HepG2 (cell line): ENCODE measurements around the gene PLD3. TPM values are rescaled to one million over a fixed set of nuclear protein-coding genes. Genes with fewer than 3 reads are reported as not detected.

Experiments
- ATAC-seq: fragments of 200-7000 bp; cut with Tn5 transposase; 3 replicates; pipeline ENCODE4 v1.9.1; 2020; ENCODE audit warnings: mild to moderate bottlenecking, moderate library complexity
- BruUV-seq: library from RNA; stranded (reverse); fragments of 400-500 nt; replicated peaks from 2 replicates; lab custom pipeline; 2021; lab: Mats Ljungman, UMichigan
- CTCF ChIA-PET: fragments of 300-600 bp; formaldehyde crosslinking; extraction: SDS; loops from one replicate; lab custom pipeline; 2021; ENCODE audit warnings: low total read pairs, inconsistent platforms, low intra/inter-chr PET ratio; lab: Yijun Ruan, JAX
- POLR2A ChIA-PET: fragments of 350-600 bp; sonication (Branson Sonifier 250); formaldehyde crosslinking; loops from one replicate; lab custom pipeline; 2020; ENCODE audit warnings: antibody characterized with exemption, inconsistent platforms; lab: Yijun Ruan, JAX
- DNase-seq: peaks from one replicate; pipeline ENCODE4 v3.0.0-alpha.2; 2015; ENCODE audit warnings: low spot score
- FAIRE-seq: peaks from 3 replicates; lab custom pipeline; 2011; peaks lifted over from hg19 to GRCh38; lab: Jason Lieb, UNC
- H2AFZ ChIP-seq: one replicate; pipeline ENCODE4 v1.6.1; 2011; ENCODE audit warnings: low read length, inconsistent platforms
- H3K27ac ChIP-seq: fragments of 300-600 bp; 3 replicates; pipeline ENCODE4 v1.8.0; 2011; ENCODE audit warnings: mixed run types, mild to moderate bottlenecking, mixed read lengths, low read length, inconsistent platforms; ENCODE audit not compliant: insufficient read depth; ENCODE audit errors: extremely low read length
- H3K27me3 ChIP-seq, 2 experiments: fragments of 200-600 bp in 1 of 2; 2 replicates in 1 of 2; 3 replicates in 1 of 2; pipeline versions ENCODE4 v1.6.0 to v1.8.0; 2011; ENCODE audit warnings: low read length in 2 of 2, mild to moderate bottlenecking in 2 of 2, moderate library complexity in 2 of 2, inconsistent platforms in 1 of 2; ENCODE audit not compliant: insufficient read depth in 2 of 2, control insufficient read depth in 1 of 2
- H3K36me3 ChIP-seq, 2 experiments: fragments of 200-600 bp in 1 of 2; replicated peaks in 1 of 2; 2 replicates in 1 of 2; 3 replicates in 1 of 2; pipeline versions ENCODE4 v1.5.1 to v1.8.0; 2011; ENCODE audit warnings: low read length in 2 of 2, inconsistent platforms in 1 of 2; ENCODE audit not compliant: insufficient read depth in 2 of 2, control insufficient read depth in 1 of 2
- H3K4me1 ChIP-seq: 2 replicates; pipeline ENCODE4 v1.5.1; 2012; ENCODE audit warnings: low read length, inconsistent platforms; ENCODE audit not compliant: insufficient read depth
- H3K4me2 ChIP-seq: 2 replicates; pipeline ENCODE4 v1.6.0; 2011; ENCODE audit warnings: low read depth, low read length, inconsistent platforms
- H3K4me3 ChIP-seq, 3 experiments: fragments of 200-600 bp in 1 of 3; sonication (generic), shearing (Covaris generic) in 1 of 3; replicated peaks in 1 of 3; 2 replicates each; pipeline ENCODE4 v1.5.1; 2011 to 2016; ENCODE audit warnings: low read length in 3 of 3, inconsistent platforms in 2 of 3, low read depth in 2 of 3, mild to moderate bottlenecking in 2 of 3, control low read depth in 1 of 3, mixed read lengths in 1 of 3; ENCODE audit not compliant: insufficient read depth in 1 of 3
- H3K79me2 ChIP-seq: one replicate; pipeline ENCODE4 v1.6.1; 2011; ENCODE audit warnings: low read length, inconsistent platforms; ENCODE audit not compliant: insufficient read depth
- H3K9ac ChIP-seq: 2 replicates; pipeline ENCODE4 v1.6.0; 2011; ENCODE audit warnings: mild to moderate bottlenecking, low read depth, low read length, inconsistent platforms; ENCODE audit not compliant: insufficient read depth
- H3K9me3 ChIP-seq: 2 replicates; pipeline ENCODE4 v1.5.1; 2012; ENCODE audit warnings: mild to moderate bottlenecking, low read length
- H4K20me1 ChIP-seq: 2 replicates; pipeline ENCODE4 v1.6.0; 2011; ENCODE audit warnings: inconsistent platforms, mild to moderate bottlenecking, low read length, moderate library complexity; ENCODE audit not compliant: insufficient read depth
- EEA1 ChIP-seq: sonication (generic); formaldehyde crosslinking; IDR thresholded peaks from 2 replicates; pipeline ENCODE4 v1.5.1; 2020; ENCODE audit warnings: mild to moderate bottlenecking, missing genetic modification reagents, borderline replicate concordance
- FOXA3 ChIP-seq: IDR thresholded peaks from 2 replicates; pipeline ENCODE4 v1.6.1; 2016; ENCODE audit warnings: missing genetic modification reagents, missing compliant biosample characterization
- FOXK2 ChIP-seq: fragments of 450-650 bp; IDR thresholded peaks from 2 replicates; pipeline ENCODE4 v1.6.1; 2016
- FOXP1 ChIP-seq, 2 experiments: fragments of 450-650 bp in 1 of 2; IDR thresholded peaks; 2 replicates each; pipeline ENCODE4 v1.6.1; 2017 to 2018; ENCODE audit warnings: antibody characterized with exemption in 1 of 2
- KDM2A ChIP-seq: sonication (generic); formaldehyde crosslinking; IDR thresholded peaks from 2 replicates; pipeline ENCODE4 v1.4.0; 2020; ENCODE audit warnings: low read depth, missing genetic modification reagents, borderline replicate concordance
- MYNN ChIP-seq: sonication (generic); formaldehyde crosslinking; IDR thresholded peaks from 2 replicates; pipeline ENCODE4 v1.4.0; 2020; ENCODE audit warnings: mild to moderate bottlenecking, low read depth, missing genetic modification reagents
- PTBP1 ChIP-seq: fragments of 200-400 bp; formaldehyde crosslinking; IDR thresholded peaks from 2 replicates; pipeline ENCODE4 v1.6.1; 2018; ENCODE audit warnings: low read length, low read depth; ENCODE audit not compliant: poor library complexity, severe bottlenecking
- RFX3 ChIP-seq: IDR thresholded peaks from 2 replicates; pipeline ENCODE4 v1.6.1; 2016; ENCODE audit warnings: missing biosample characterization, missing genetic modification reagents
- RFX5 ChIP-seq: IDR thresholded peaks from 2 replicates; pipeline ENCODE4 v1.6.1; 2011; ENCODE audit warnings: low read depth, low read length, improper control_type of control experiment
- SOX5 ChIP-seq: IDR thresholded peaks from 2 replicates; pipeline ENCODE4 v1.6.1; 2016; ENCODE audit warnings: borderline replicate concordance
- ZFP41 ChIP-seq: sonication (generic); formaldehyde crosslinking; IDR thresholded peaks from 2 replicates; pipeline ENCODE4 v1.4.0; 2020; ENCODE audit warnings: mild to moderate bottlenecking, missing genetic modification reagents, borderline replicate concordance
- ZNF138 ChIP-seq: sonication (generic); formaldehyde crosslinking; IDR thresholded peaks from 2 replicates; pipeline ENCODE4 v1.5.0; 2020; ENCODE audit warnings: mild to moderate bottlenecking, low read depth, missing genetic modification reagents
- ZNF256 ChIP-seq: sonication (generic); formaldehyde crosslinking; conservative IDR thresholded peaks from 2 replicates; pipeline ENCODE4 v1.4.0; 2020; ENCODE audit warnings: missing genetic modification reagents
- ZNF484 ChIP-seq: sonication (generic); formaldehyde crosslinking; IDR thresholded peaks from 2 replicates; pipeline ENCODE4 v1.5.1; 2020; ENCODE audit warnings: mild to moderate bottlenecking, low read depth, missing genetic modification reagents, borderline replicate concordance
- ZNF567 ChIP-seq: sonication (generic); formaldehyde crosslinking; IDR thresholded peaks from 2 replicates; pipeline ENCODE4 v1.8.1; 2023; ENCODE audit warnings: mild to moderate bottlenecking, missing genetic modification reagents, borderline replicate concordance
- ZNF660 ChIP-seq: sonication (generic); formaldehyde crosslinking; IDR thresholded peaks from 2 replicates; pipeline ENCODE4 v1.5.1; 2020; ENCODE audit warnings: mild to moderate bottlenecking, low read depth, missing genetic modification reagents, borderline replicate concordance
- WGBS: methylation state at CpG from one replicate; pipeline ENCODE4 v1.1.6; 2017; ENCODE audit warnings: low lambda C conversion rate; 5-methylcytosine and 5-hydroxymethylcytosine counted together
- in situ Hi-C: cut with HindIII; loops from 2 replicates; pipeline ENCODE4 v1.10.0; 2017; ENCODE audit warnings: low pct_unique_long_range_greater_than_20kb; ENCODE audit not compliant: extremely low pct_ligation_motif_present
- intact Hi-C: fragments of 100-400 bp; cut with micrococcal nuclease; formaldehyde crosslinking; loops from one replicate; pipeline ENCODE4 v1.10.0; 2022; ENCODE audit not compliant: unreplicated experiment
- polyA plus RNA-seq, 8 experiments: library from polyadenylated mRNA; depleted of rRNA in 3 of 8; stranded (reverse) in 7 of 8; unstranded in 1 of 8; fragments of >200 nt; fragmentation: Illumina TruSeq in 4 of 8; extraction: Trizol in 4 of 8; gene quantifications; 2 replicates each; pipeline versions ENCODE4 v1.2.1 to v1.2.3, GENCODE V29; 2011 to 2016; ENCODE audit warnings: low read depth in 4 of 8, missing spikeins in 1 of 8, mixed read lengths in 1 of 8; ENCODE audit not compliant: insufficient read depth in 1 of 8
- total RNA-seq, 5 experiments: library from RNA; depleted of rRNA; stranded (reverse); fragments of >200 nt; fragmentation: Illumina TruSeq; extraction: Trizol; gene quantifications; 2 replicates each; pipeline ENCODE4 v1.2.3, GENCODE V29; 2016; ENCODE audit warnings: low read depth in 1 of 5
- TF ChIP-seq, protein P1 (sequence below): sonication (generic); formaldehyde crosslinking; IDR thresholded peaks from 2 replicates; pipeline ENCODE4 v1.5.0; 2020; ENCODE audit warnings: mild to moderate bottlenecking, missing genetic modification reagents, borderline replicate concordance
- TF ChIP-seq, protein P2 (sequence below): sonication (generic); formaldehyde crosslinking; IDR thresholded peaks from 2 replicates; pipeline ENCODE4 v1.8.1; 2023; ENCODE audit warnings: missing genetic modification reagents, inconsistent platforms, borderline replicate concordance
- TF ChIP-seq, protein P3 (sequence below): sonication (generic); formaldehyde crosslinking; IDR thresholded peaks from 2 replicates; pipeline ENCODE4 v1.4.0; 2020; ENCODE audit warnings: mild to moderate bottlenecking, missing genetic modification reagents
- TF ChIP-seq, protein P4 (sequence below): sonication (generic); formaldehyde crosslinking; IDR thresholded peaks from 2 replicates; pipeline ENCODE4 v1.4.0; 2020; ENCODE audit warnings: missing genetic modification reagents, mild to moderate bottlenecking, borderline replicate concordance

The PLD3 gene
- total and polyA plus RNA-seq, 2 of the 13 experiments (the other 11 are each of a cell fraction or from before 2014, with no cell fraction given), result 45.7 to 164 TPM

DNA sequence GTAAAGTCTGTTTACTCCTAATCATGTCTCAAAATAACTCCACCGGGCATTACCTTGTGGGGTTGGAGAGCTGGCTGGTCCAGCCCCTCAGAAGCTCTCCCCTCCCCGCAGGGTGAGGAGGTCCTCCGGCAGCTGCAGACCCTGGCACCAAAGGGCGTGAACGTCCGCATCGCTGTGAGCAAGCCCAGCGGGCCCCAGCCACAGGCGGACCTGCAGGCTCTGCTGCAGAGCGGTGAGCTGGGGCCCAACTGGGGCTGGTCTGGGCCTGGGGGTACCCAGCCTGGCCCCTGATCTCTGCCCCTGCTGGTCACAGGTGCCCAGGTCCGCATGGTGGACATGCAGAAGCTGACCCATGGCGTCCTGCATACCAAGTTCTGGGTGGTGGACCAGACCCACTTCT lies 21.3 kb downstream of the PLD3 start:
- H3K27ac ChIP-seq, result no peak overlapping the region
- in situ Hi-C loops (no loop called here), intact Hi-C loops (no loop called here)
- H3K4me1 ChIP-seq, result no peaks in the 10 kb centered on the region
- H4K20me1 ChIP-seq, result no peaks in the 10 kb centered on the region
- WGBS, result 94% methylated on average over 5 of the region's 12 CpGs
- no peak overlapping the region for H3K4me3 ChIP-seq
- H3K79me2 ChIP-seq, result no peaks in the 10 kb centered on the region
- no peak overlapping the region for H3K4me2 ChIP-seq
- H3K9me3 ChIP-seq, result no peaks in the 10 kb centered on the region
- FAIRE-seq, result no peak
- H3K36me3 ChIP-seq, result peaks cover 3 to 12% of the 10 kb centered on the region in 2 experiments; a peak in 3 of 5 replicates
- H3K9ac ChIP-seq, result no peak overlapping the region
- H3K27me3 ChIP-seq, result no peaks in the 10 kb centered on the region
- DNase-seq, result no peak
- no peak overlapping the region for H2AFZ ChIP-seq
- TF ChIP-seq PTBP1, result no peak
- TF ChIP-seq, protein P1, sequence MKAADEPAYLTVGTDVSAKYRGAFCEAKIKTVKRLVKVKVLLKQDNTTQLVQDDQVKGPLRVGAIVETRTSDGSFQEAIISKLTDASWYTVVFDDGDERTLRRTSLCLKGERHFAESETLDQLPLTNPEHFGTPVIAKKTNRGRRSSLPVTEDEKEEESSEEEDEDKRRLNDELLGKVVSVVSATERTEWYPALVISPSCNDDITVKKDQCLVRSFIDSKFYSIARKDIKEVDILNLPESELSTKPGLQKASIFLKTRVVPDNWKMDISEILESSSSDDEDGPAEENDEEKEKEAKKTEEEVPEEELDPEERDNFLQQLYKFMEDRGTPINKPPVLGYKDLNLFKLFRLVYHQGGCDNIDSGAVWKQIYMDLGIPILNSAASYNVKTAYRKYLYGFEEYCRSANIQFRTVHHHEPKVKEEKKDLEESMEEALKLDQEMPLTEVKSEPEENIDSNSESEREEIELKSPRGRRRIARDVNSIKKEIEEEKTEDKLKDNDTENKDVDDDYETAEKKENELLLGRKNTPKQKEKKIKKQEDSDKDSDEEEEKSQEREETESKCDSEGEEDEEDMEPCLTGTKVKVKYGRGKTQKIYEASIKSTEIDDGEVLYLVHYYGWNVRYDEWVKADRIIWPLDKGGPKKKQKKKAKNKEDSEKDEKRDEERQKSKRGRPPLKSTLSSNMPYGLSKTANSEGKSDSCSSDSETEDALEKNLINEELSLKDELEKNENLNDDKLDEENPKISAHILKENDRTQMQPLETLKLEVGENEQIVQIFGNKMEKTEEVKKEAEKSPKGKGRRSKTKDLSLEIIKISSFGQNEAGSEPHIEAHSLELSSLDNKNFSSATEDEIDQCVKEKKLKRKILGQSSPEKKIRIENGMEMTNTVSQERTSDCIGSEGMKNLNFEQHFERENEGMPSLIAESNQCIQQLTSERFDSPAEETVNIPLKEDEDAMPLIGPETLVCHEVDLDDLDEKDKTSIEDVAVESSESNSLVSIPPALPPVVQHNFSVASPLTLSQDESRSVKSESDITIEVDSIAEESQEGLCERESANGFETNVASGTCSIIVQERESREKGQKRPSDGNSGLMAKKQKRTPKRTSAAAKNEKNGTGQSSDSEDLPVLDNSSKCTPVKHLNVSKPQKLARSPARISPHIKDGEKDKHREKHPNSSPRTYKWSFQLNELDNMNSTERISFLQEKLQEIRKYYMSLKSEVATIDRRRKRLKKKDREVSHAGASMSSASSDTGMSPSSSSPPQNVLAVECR, result no peak
- no peak for TF ChIP-seq FOXP1 (IDR thresholded peaks at IDR 0.05)
- no peak for TF ChIP-seq FOXP1 (CRISPR knock-in tag; IDR thresholded peaks at IDR 0.05)
- TF ChIP-seq FOXA3 (CRISPR knock-in tag), result no peak
- no peak for TF ChIP-seq KDM2A
- TF ChIP-seq SOX5 (CRISPR knock-in tag), result no peak
- TF ChIP-seq ZFP41, result no peak
- no peak for TF ChIP-seq ZNF138 (CRISPR knock-in tag)
- TF ChIP-seq, protein P2, sequence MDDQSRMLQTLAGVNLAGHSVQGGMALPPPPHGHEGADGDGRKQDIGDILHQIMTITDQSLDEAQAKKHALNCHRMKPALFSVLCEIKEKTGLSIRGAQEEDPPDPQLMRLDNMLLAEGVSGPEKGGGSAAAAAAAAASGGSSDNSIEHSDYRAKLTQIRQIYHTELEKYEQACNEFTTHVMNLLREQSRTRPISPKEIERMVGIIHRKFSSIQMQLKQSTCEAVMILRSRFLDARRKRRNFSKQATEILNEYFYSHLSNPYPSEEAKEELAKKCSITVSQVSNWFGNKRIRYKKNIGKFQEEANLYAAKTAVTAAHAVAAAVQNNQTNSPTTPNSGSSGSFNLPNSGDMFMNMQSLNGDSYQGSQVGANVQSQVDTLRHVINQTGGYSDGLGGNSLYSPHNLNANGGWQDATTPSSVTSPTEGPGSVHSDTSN, result no peak
- no peak for TF ChIP-seq ZNF660 (CRISPR knock-in tag)
- TF ChIP-seq MYNN (CRISPR knock-in tag), result no peak
- TF ChIP-seq EEA1, result no peak
- TF ChIP-seq ZNF567 (CRISPR knock-in tag), result no peak
- TF ChIP-seq RFX5, result no peak
- no peak for TF ChIP-seq ZNF256 (CRISPR knock-in tag)
- TF ChIP-seq, protein P3, sequence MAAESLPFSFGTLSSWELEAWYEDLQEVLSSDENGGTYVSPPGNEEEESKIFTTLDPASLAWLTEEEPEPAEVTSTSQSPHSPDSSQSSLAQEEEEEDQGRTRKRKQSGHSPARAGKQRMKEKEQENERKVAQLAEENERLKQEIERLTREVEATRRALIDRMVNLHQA (CRISPR knock-in tag), result no peak
- no peak for TF ChIP-seq ZNF484 (CRISPR knock-in tag)
- no peak for TF ChIP-seq RFX3 (CRISPR knock-in tag)
- TF ChIP-seq, protein P4, sequence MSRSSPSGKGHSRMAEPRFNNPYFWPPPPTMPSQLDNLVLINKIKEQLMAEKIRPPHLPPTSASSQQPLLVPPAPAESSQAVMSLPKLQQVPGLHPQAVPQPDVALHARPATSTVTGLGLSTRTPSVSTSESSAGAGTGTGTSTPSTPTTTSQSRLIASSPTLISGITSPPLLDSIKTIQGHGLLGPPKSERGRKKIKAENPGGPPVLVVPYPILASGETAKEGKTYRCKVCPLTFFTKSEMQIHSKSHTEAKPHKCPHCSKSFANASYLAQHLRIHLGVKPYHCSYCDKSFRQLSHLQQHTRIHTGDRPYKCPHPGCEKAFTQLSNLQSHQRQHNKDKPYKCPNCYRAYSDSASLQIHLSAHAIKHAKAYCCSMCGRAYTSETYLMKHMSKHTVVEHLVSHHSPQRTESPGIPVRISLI (CRISPR knock-in tag), result no peak
- TF ChIP-seq FOXK2, result no peak
- POLR2A ChIA-PET, result no interaction called here
- BruUV-seq, result no TSS peak
- no peak for ATAC-seq
- CTCF ChIA-PET, result no interaction called here
